Measurements from ENCODE around the gene CAMK2N2. TPM values are rescaled to one million over a fixed set of nuclear protein-coding genes. Genes with fewer than 3 reads are reported as not detected.

The CAMK2N2 gene
- polyA plus RNA-seq (ENCODE audit: insufficient read length in 3 of 3): not detected

DNA sequence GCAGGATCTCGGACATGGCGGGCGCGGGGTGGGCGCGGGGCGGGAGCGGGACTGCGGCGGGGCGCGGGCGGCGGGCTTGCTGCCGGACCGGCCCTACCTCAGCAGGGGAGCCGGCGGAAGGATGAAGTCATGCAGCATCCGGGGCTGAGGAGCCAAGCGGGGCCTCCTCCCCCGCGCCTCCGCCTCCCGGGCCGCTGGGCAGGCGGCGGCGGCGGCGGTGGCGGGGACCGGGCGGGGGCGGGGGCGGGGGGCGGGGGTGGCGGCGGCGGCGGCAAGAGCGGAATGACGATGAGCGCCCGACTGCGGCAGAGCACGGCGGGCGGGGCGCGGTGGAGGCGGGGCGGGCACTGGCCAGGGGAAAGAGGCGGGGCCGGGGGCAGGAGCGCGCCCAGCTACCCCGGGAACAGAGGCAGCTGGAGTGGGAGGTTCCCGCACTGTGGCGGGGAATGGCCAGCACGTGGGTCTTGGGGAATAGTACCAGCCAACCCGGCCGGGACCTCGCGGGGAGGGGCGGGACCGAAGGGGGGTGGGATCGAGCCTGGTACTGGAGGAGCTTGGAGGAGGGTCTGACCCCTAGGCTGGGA is at the start of gene CAMK2N2:
CAMK2N2 (minus strand) TSS at position 284 of the 584 bp plus-strand sequence; CDS start at position 16, 268 bp downstream.
- no peak for DNase-seq (ENCODE audit: low read depth in 3 of 3, low spot score in 2 of 3)

DNA sequence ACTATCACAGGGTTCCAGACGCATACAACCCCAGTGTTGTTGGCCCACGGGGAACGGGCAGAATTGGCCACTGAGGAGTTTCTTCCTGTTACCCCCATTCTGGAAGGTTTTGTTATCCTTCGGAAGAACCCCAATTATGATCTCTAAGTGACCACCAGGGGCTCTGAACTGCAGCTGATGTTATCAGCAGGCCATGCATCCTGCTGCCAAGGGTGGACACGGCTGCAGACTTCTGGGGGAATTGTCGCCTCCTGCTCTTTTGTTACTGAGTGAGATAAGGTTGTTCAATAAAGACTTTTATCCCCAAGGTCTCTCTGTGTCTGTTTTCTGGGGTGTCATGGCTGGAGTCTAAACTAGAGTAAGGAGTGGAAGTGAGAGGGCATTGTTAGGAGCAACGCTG is 47.4 kb upstream of the CAMK2N2 start:
- DNase-seq (ENCODE audit: low read depth in 3 of 3, low spot score in 2 of 3): no peak

DNA sequence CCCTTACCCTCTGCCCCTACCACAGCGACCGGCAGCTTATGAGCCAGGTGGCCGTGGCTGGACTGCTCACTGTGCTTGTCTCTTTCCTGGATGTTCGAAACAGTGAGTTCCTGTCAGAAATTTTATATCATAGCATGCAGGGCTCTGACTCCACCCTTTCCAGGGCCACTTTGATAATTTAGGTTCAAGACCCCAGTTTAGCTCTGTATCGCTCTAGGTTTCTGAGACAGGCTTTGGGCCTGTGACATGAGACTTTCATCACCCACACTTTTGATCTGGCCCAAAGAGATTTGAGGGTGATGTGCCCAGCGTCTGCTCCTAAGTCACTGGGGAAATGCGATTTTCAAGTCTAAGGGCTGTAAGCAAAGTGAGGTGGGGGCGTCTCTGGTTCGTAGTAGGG is 46.6 kb upstream of the CAMK2N2 start:
- no peak for DNase-seq (ENCODE audit: low read depth in 3 of 3, low spot score in 2 of 3)

DNA sequence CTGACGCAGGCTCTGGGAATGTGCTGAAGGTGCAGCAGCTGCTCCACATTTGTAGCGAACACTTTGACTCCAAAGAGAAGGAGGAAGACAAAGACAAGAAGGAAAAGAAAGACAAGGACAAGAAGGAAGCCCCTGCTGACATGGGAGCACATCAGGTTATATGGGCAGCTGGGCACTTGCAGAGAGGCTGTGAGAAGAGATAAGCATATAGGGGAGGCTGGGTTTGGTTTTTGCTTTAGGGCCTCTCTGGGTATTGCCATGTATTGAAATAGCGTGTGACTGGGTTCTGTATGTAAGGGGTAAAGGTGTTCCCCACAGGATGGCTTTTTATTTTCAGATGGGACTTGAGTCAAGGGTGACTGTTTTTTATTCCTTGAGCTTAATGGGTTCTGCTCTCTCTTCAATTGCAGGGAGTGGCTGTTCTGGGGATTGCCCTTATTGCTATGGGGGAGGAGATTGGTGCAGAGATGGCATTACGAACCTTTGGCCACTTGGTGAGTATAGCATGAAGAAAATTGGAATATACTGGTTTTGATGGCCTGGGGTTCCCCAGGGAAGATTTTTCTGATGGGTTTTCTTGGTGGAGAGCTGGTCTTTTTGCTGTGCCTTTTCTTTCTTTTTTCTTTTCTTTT is 45.1 kb upstream of the CAMK2N2 start:
- no peak for DNase-seq (ENCODE audit: low read depth in 3 of 3, low spot score in 2 of 3)

DNA sequence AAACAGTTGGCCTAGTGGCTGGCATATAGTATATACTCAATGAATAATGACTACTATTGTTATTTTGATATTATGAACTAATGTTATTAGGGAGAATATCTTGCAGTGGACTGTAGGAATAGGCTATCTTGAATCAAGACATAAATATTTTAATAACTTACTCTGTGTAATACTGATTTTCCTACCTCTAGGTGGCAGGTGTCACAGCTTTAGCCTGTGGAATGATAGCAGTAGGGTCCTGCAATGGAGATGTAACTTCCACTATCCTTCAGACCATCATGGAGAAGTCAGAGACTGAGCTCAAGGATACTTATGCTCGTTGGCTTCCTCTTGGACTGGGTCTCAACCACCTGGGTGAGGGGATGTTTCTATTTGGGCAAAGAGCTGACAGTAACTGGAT is 44.2 kb upstream of the CAMK2N2 start:
- DNase-seq (ENCODE audit: low read depth in 3 of 3, low spot score in 2 of 3): no peak

DNA sequence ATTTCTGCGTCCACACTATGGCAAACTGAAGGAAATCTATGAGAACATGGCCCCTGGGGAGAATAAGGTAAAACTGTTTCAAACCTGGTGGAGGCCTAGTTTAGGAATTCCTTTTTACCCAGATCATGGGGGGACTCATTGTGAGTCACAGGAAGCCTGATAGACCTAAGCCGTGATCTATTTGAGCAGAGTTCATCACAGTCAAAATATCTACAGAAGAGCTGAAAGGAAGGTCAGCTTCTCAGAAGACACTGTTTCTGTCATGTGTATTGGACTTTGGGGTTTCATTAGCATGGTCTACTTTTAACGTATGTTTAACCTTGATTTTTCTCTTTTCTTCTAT is 39.0 kb upstream of the CAMK2N2 start:
- DNase-seq (ENCODE audit: low read depth in 3 of 3, low spot score in 2 of 3): no peak

DNA sequence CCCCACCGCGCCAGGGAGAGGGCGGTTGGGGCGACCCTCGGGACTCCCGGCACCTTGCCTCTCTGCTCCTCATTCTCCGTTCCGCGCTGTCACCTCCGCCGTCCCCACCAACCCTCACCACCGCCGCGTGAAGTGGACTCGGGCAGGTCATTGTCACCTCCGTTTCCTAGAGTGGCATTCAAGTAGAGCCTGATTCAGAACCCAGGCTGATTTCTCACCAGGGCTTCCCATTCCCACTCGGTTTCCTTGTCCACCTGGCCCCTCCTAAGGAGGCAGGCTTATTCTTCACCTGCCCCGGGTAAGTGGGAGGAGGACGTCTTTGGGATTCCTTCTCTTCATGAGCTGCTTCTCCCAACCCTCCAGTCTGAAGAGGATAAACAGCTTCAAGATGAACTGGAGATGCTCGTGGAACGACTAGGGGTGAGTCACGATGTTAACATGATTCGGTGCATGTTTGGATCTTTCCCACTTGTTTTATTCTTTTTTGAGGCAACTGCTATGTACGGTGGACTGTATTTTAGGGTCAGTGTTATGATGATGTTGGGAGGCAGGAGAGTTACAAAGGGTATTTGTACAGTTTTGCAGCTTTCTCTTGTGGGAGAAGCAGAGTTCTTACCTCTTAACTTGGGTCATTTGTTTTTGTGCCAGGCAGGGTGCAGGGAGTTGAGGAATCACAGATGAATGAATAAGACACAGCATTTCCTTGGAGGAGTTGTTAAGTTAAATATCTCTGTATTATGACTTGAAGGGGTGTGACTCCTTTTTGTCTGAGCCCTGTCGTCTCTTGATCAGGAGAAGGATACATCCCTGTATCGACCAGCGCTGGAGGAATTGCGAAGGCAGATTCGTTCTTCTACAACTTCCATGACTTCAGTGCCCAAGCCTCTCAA is 38.4 kb upstream of the CAMK2N2 start:
- DNase-seq (ENCODE audit: low read depth in 3 of 3, low spot score in 2 of 3): no peak

DNA sequence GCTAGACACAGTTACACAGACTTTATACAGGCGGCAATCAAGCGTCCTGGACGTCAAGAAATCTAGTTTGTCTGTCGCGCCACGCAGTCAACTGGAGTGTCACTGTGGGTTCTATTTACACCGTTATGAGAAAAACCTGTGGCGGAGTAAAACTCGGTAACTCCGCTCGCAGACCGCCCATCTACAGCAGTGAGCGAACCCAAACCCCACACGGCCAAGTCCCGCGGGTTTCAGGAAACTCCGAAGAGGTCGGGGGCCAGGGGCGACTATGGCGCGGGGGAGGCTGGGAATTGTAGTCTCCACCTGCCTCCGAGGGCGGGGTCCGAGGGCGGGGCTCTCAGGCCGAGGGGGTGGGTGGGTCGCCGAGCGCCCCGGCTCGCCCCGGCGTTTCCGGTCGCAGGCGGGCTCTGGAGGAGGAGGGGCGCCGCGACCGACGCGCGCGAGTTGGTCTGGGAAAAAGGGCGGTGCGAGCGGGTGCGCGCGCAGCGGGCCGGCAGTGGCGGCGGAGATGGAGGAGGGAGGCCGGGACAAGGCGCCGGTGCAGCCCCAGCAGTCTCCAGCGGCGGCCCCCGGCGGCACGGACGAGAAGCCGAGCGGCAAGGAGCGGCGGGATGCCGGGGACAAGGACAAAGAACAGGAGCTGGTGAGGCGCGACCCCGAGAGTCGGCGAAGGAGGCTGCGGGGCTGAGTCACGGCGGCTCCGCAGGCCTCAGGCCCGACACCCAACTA is 37.6 kb upstream of the CAMK2N2 start, which contains the start of gene PSMD2:
PSMD2 (plus strand) TSS at position 483 of the 729 bp plus-strand sequence; CDS start at position 509, 26 bp downstream.
- peak; percentile 82 to 95 (median 94) for DNase-seq (ENCODE audit: low read depth in 3 of 3, low spot score in 2 of 3)

DNA sequence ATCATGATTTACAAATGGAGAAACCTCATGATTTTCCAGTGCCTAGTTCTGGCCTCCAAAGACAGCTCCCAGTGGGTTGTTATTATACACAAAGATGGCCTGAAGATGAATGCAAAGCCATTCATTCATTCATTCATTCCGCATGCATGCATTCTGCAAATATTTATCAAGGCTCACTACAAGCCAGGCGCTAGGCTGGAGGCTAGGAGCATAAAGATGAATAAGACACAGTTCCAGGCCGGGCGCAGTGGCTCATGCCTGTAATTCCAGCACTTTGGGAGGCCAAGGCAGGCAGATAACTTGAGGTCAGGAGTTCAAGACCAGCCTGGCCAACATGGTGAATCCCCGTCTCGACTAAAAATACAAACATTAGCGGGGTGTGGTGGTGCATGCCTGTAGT is 35.3 kb upstream of the CAMK2N2 start:
- DNase-seq (ENCODE audit: low read depth in 3 of 3, low spot score in 2 of 3): no peak

DNA sequence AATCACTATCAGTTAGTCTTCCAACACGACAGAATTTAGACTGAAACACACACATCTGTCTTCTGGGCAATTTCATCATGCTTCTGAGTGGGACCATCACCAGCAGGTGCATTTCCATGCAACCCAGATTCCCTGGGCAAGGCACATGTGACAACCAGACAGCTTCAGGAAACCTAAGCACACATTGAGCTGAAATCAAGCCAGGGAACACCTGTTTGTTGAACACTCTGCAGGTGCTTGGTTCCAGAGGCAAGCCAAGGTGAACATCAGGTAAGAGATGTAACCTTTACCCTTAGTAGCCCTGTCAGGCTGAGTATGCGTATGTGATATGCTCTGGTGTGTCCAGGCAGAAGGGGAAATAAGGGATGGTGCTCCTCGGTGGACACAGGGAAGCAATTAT is 34.4 kb upstream of the CAMK2N2 start:
- DNase-seq (ENCODE audit: low read depth in 3 of 3, low spot score in 2 of 3): no peak

DNA sequence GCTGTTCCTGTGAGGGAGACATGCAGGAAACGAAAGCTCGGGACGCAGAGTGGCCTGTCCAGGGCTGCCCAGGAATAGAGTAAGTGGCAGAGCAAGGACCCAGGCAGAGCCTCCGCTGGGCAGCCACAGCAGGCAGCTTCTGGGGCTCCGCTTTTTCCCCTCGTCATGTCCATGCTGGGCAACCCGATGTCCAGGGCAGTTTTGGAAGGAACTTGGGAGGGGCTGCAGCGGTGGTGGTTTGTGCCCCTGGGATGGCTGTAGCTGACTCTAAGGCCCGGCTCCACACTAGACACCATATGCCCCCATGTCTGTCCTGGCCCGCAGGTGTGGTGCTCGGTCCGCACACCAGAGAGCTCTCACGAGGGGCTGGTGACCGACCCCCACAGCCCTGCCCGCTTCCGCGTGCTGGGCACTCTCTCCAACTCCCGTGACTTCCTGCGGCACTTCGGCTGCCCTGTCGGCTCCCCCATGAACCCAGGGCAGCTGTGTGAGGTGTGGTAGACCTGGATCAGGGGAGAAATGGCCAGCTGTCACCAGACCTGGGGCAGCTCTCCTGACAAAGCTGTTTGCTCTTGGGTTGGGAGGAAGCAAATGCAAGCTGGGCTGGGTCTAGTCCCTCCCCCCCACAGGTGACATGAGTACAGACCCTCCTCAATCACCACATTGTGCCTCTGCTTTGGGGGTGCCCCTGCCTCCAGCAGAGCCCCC is 30.5 kb upstream of the CAMK2N2 start:
- no peak for DNase-seq (ENCODE audit: low read depth in 3 of 3, low spot score in 2 of 3)

DNA sequence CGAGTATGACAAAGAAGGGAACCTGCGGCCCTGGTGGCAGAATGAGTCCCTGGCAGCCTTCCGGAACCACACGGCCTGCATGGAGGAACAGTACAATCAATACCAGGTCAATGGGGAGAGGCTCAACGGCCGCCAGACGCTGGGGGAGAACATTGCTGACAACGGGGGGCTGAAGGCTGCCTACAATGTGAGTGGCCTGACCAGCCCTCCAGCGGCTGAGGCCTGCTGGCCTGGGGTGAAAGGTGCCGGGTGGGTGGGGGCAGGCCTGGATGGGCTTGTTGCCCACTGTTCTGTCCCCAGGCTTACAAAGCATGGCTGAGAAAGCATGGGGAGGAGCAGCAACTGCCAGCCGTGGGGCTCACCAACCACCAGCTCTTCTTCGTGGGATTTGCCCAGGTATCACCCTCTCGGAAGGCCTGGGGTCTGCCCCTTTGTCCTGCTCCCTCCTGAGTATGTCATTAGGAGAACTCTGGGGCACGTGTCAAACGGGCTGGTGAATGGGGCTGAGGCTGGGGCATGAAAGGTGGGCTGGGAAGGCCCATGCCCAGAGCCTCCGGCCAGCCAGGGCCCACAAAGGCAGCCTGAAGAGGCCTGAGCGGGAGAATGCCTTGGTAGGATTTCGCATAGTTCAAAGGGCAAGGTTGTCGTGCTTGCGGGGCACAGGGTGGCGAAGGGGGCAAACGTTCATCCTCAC is 29.8 kb upstream of the CAMK2N2 start:
- no peak for DNase-seq (ENCODE audit: low read depth in 3 of 3, low spot score in 2 of 3)

DNA sequence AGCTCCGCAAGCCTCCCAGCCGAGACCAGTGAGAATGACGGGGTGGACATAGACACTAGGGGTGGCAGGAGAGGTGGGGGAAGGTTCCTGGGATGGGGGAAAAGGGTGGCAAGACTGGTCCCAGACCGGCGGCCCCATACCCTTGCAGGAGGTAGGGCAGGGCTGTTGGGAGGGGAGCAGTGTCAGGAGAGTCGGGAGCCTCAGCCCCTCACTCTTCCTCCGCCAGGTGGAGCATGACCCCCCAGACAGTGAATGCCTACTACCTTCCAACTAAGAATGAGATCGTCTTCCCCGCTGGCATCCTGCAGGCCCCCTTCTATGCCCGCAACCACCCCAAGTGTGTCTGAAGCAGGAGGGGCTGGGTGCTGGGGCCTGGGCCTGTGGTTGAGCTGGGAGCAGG is 29.0 kb upstream of the CAMK2N2 start:
- no peak for DNase-seq (ENCODE audit: low read depth in 3 of 3, low spot score in 2 of 3)

DNA sequence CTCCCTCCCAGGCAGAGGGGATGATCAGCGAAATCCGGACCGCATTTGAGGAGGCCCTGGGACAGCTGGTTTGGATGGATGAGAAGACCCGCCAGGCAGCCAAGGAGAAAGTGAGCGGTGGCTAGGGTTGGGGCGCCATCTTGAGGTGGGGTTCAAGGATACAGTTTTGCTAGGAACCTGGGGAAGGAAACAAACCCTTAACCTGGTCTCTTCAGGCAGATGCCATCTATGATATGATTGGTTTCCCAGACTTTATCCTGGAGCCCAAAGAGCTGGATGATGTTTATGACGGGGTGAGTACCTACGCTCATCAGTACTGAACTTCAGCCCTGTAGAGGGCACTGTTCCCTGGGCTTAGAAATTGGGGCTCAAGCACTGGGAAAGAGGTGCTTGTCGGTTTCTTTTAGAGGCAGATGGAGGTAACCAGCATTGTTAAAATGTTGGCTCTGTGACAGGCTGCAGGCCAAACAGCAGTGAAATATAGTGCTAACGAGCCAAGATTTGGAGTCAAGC is 28.1 kb upstream of the CAMK2N2 start:
- no peak for DNase-seq (ENCODE audit: low read depth in 3 of 3, low spot score in 2 of 3)

DNA sequence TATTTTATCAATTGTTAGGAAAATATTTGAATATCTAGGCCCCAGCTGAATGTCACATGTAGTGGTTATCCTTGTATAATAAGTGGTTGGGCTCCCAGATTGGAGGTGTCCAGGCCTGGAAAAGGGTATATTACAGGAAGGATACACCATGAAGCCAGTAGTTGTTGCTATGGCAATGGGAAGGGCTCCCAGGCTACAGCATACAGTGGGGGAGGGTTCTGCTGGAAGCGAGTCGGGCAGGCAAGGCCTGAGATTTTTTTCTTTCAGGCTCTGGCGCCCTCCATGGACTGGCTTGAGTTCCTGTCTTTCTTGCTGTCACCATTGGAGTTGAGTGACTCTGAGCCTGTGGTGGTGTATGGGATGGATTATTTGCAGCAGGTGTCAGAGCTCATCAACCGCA is 23.3 kb upstream of the CAMK2N2 start:
- peak in 1 of 3 donors; percentile 55 for DNase-seq (ENCODE audit: low read depth in 3 of 3, low spot score in 2 of 3)

DNA sequence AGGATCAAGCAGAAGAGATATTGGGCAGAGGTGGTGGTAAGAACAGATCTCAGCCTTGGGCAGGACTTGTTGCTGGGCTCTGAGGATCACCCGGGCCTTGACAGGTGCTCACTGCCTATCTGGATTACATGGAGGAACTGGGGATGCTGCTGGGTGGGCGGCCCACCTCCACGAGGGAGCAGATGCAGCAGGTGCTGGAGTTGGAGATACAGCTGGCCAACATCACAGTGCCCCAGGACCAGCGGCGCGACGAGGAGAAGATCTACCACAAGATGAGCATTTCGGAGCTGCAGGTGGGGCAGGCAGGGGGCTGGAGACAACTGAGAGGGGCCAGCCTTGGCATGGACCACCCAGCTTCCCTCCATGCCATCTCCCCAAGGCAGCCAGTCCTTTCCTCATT is 22.3 kb upstream of the CAMK2N2 start:
- no peak for DNase-seq (ENCODE audit: low read depth in 3 of 3, low spot score in 2 of 3)

DNA sequence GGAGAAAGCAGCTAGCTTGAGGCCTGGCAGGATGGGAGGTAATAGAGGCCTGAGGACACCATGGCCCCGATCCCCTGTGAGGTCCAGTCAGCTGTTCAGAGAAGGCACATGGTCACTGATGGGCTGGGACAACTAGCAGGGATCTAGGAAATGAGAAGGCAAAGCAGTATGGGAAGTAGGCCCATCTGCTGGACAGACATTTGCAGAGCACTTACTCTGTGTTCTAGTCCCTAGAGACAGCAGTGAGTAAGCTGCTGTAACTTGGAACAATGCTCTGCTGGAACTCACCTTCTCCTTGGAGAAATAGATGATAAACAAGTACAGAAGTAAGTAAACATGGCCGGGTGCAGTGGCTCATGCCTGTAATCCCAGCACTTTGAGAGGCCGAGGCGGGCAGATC is 21.6 kb upstream of the CAMK2N2 start:
- no peak for DNase-seq (ENCODE audit: low read depth in 3 of 3, low spot score in 2 of 3)

DNA sequence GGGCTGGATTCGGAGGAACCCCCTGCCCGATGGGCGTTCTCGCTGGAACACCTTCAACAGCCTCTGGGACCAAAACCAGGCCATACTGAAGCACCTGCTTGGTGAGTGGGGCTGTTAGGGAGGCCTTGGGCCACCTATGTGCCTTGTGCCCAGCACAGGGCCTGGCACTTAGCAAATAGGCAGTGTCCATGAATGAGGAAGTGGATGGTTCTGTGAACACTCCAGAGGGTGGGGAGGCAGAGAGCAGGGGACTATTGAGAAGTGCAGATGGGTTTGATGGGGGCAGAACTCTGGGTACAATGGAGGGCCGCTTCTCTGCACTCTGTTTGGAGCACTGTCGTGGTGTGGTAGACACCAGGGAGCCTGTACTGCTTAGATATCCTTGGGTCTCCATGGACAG is 16.0 kb upstream of the CAMK2N2 start:
- no peak for DNase-seq (ENCODE audit: low read depth in 3 of 3, low spot score in 2 of 3)
